Measurements from ENCODE around the gene GBP2.
"Not testable (repeated sequence)": the region's sequence is repeated elsewhere in the genome, so short reads cannot be mapped to it uniquely, and the experiment has no call there.

The GBP2 gene

GRCh38 chr1:89151047-89151446 is 25.1 kb upstream of the GBP2 start:
- H3K9me3 ChIP-seq (ENCODE audit: control insufficient read depth, low read length): no peaks in the 10 kb centered on the region
- H3K27ac ChIP-seq (ENCODE audit: low read depth, low read length, severe bottlenecking): no peak overlapping the region
- no peaks in the 10 kb centered on the region for H3K4me1 ChIP-seq (ENCODE audit: control insufficient read depth, insufficient read depth, low read length, poor library complexity, severe bottlenecking)
- whole genome bisulfite sequencing, 2 experiments (ENCODE audit: insufficient coverage in 2 of 2): no CpG with 5 or more reads among the region's 1 CpG
- no peak overlapping the region for H3K4me3 ChIP-seq (ENCODE audit: extremely low read depth, insufficient read depth, low read length, poor library complexity, severe bottlenecking)
- H3K36me3 ChIP-seq (ENCODE audit: control insufficient read depth, insufficient read depth, low read length): no peaks in the 10 kb centered on the region

DNA sequence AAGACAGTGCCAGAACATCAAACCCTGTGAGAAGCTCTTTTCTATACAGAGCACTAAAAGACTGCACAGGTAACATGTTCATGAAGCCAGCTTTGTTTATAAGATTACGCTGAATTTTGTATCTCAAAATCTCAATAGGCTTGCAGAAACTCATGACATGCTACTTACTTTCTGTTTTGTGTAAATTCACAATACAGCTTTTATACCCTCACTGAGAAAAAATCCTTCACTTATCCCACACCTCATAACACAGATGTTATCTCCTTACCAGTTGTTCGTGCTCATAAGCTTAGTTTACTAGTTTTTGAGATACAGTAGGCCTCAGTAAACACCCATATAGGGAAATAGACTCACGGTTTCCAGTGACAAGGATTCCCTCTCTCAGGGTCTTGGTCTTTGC is 24.1 kb upstream of the GBP2 start:
- Histone ChIP-seq H3K4me1 (ENCODE audit: control insufficient read depth, insufficient read depth, low read length, poor library complexity, severe bottlenecking) (no peaks in the 10 kb centered on the region), H3K36me3 (ENCODE audit: control insufficient read depth, insufficient read depth, low read length) (no peaks in the 10 kb centered on the region), H3K9me3 (ENCODE audit: control insufficient read depth, low read length) (no peaks in the 10 kb centered on the region), H3K4me3 (ENCODE audit: extremely low read depth, insufficient read depth, low read length, poor library complexity, severe bottlenecking) (no peak overlapping the region), H3K27ac (ENCODE audit: low read depth, low read length, severe bottlenecking) (no peak overlapping the region)
- WGBS, 2 experiments (ENCODE audit: insufficient coverage in 2 of 2): 80 to 100% methylated on average over 1 to 2 of the region's 3 CpGs

DNA sequence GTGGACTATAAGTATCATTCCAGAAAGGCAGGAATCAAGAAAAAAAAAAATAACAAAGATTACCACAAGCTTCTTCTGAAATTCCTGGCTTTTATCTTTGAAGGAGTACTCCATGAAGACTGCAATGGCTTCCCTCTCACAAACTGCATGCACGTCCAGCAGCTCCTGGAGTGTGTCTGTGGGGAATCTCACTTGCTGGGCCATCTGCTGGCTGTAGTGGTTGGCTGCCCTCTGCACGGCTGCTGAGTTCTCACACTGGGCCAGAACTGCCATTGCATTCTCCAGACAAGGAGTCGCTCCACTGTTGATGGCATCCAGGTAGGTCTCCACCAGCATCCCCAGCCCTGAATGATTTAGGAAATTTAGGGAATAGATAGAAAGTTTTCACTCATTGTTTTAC is 23.3 kb upstream of the GBP2 start:
- Histone ChIP-seq H3K27ac (ENCODE audit: low read depth, low read length, severe bottlenecking) (no peak overlapping the region), H3K4me3 (ENCODE audit: extremely low read depth, insufficient read depth, low read length, poor library complexity, severe bottlenecking) (no peak overlapping the region), H3K36me3 (ENCODE audit: control insufficient read depth, insufficient read depth, low read length) (no peaks in the 10 kb centered on the region), H3K4me1 (ENCODE audit: control insufficient read depth, insufficient read depth, low read length, poor library complexity, severe bottlenecking) (no peaks in the 10 kb centered on the region), H3K9me3 (ENCODE audit: control insufficient read depth, low read length) (no peaks in the 10 kb centered on the region)
- WGBS, 2 experiments (ENCODE audit: insufficient coverage in 2 of 2): 38 to 40% methylated on average over 1 of the region's 3 CpGs

- H3K27ac ChIP-seq (ENCODE audit: low read depth, low read length, severe bottlenecking): no peak overlapping the region
- no peaks in the 10 kb centered on the region for H3K36me3 ChIP-seq (ENCODE audit: control insufficient read depth, insufficient read depth, low read length)
- no peaks in the 10 kb centered on the region for H3K4me1 ChIP-seq (ENCODE audit: control insufficient read depth, insufficient read depth, low read length, poor library complexity, severe bottlenecking)
- no peak overlapping the region for H3K4me3 ChIP-seq (ENCODE audit: extremely low read depth, insufficient read depth, low read length, poor library complexity, severe bottlenecking)
- 83 to 94% methylated on average over 1 to 2 of the region's 3 CpGs for WGBS, 2 experiments (ENCODE audit: insufficient coverage in 2 of 2)
- no peaks in the 10 kb centered on the region for H3K9me3 ChIP-seq (ENCODE audit: control insufficient read depth, low read length)
Observed at GRCh38 chr1:89147678-89148658, 22.1 kb upstream of the GBP2 start.

GRCh38 chr1:89146721-89147120 is 20.8 kb upstream of the GBP2 start:
- Histone ChIP-seq H3K4me1 (ENCODE audit: control insufficient read depth, insufficient read depth, low read length, poor library complexity, severe bottlenecking) (no peaks in the 10 kb centered on the region), H3K27ac (ENCODE audit: low read depth, low read length, severe bottlenecking) (no peak overlapping the region), H3K4me3 (ENCODE audit: extremely low read depth, insufficient read depth, low read length, poor library complexity, severe bottlenecking) (no peak overlapping the region), H3K36me3 (ENCODE audit: control insufficient read depth, insufficient read depth, low read length) (no peaks in the 10 kb centered on the region), H3K9me3 (ENCODE audit: control insufficient read depth, low read length) (no peaks in the 10 kb centered on the region)
- WGBS, 2 experiments (ENCODE audit: insufficient coverage in 2 of 2): no CpG with 5 or more reads among the region's 3 CpGs

GRCh38 chr1:89143484-89143883 is 17.6 kb upstream of the GBP2 start:
- Histone ChIP-seq H3K4me3 (ENCODE audit: extremely low read depth, insufficient read depth, low read length, poor library complexity, severe bottlenecking) (no peak overlapping the region), H3K9me3 (ENCODE audit: control insufficient read depth, low read length) (no peaks in the 10 kb centered on the region), H3K4me1 (ENCODE audit: control insufficient read depth, insufficient read depth, low read length, poor library complexity, severe bottlenecking) (no peaks in the 10 kb centered on the region), H3K36me3 (ENCODE audit: control insufficient read depth, insufficient read depth, low read length) (no peaks in the 10 kb centered on the region), H3K27ac (ENCODE audit: low read depth, low read length, severe bottlenecking) (no peak overlapping the region)
- WGBS, 2 experiments (ENCODE audit: insufficient coverage in 2 of 2): no CpG with 5 or more reads among the region's 2 CpGs

DNA sequence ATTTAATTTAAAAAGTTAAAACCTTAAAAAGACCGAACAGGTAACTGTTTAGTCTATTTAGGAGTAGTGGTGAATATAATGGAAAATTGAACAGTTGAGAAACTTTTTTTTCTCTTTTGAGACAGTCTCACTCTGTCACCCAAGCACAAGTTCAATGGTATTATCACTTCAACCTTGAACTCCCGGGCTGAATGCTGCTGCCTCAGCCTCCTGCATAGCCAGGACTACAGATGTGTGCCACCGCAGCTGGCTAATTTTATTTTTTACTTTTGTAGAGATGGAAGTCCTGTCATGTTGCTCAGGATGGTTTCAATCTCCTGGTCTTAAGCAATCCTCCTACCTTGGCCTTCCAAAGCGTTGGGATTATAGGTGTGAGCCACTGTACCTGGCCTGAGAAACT is 16.2 kb upstream of the GBP2 start:
- no peak overlapping the region for H3K4me3 ChIP-seq (ENCODE audit: extremely low read depth, insufficient read depth, low read length, poor library complexity, severe bottlenecking)
- H3K36me3 ChIP-seq (ENCODE audit: control insufficient read depth, insufficient read depth, low read length): no peaks in the 10 kb centered on the region
- no peaks in the 10 kb centered on the region for H3K4me1 ChIP-seq (ENCODE audit: control insufficient read depth, insufficient read depth, low read length, poor library complexity, severe bottlenecking)
- WGBS, 2 experiments (ENCODE audit: insufficient coverage in 2 of 2): 89% methylated on average over 2 of the region's 4 CpGs; no CpG with 5 or more reads in 1 of the 2 experiments
- H3K27ac ChIP-seq (ENCODE audit: low read depth, low read length, severe bottlenecking): no peak overlapping the region
- H3K9me3 ChIP-seq (ENCODE audit: control insufficient read depth, low read length): no peaks in the 10 kb centered on the region

- Histone ChIP-seq H3K36me3 (ENCODE audit: control insufficient read depth, insufficient read depth, low read length) (no peaks in the 10 kb centered on the region), H3K9me3 (ENCODE audit: control insufficient read depth, low read length) (no peaks in the 10 kb centered on the region), H3K4me3 (ENCODE audit: extremely low read depth, insufficient read depth, low read length, poor library complexity, severe bottlenecking) (no peak overlapping the region), H3K27ac (ENCODE audit: low read depth, low read length, severe bottlenecking) (no peak overlapping the region), H3K4me1 (ENCODE audit: control insufficient read depth, insufficient read depth, low read length, poor library complexity, severe bottlenecking) (no peaks in the 10 kb centered on the region)
- 100% methylated on average over 1 of the region's 1 CpG for WGBS, 2 experiments (ENCODE audit: insufficient coverage in 2 of 2)
Observed at GRCh38 chr1:89133747-89134146, 7.8 kb upstream of the GBP2 start.

DNA sequence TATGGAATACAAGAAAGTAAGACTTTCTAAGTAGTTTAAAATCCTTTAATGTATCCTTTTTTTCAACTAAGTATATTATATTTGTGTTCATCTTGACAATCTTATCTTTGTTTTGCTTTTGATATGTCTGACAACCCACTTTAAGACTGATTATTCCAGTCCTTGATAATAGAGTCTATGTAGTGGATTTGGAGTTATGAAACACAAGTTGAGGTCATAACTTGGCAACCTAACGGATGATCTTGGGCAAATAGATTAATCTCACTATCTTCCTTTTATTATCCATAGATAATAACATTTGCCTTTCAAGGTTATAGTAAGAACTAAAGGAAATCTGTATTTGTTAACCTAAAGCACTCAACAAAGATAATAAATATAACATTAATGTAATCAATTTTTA is 4.8 kb upstream of the GBP2 start:
- no peaks in the 10 kb centered on the region for H3K9me3 ChIP-seq (ENCODE audit: control insufficient read depth, low read length)
- no peaks in the 10 kb centered on the region for H3K36me3 ChIP-seq (ENCODE audit: control insufficient read depth, insufficient read depth, low read length)
- peaks cover 6% of the 10 kb centered on the region for H3K4me1 ChIP-seq (ENCODE audit: control insufficient read depth, insufficient read depth, low read length, poor library complexity, severe bottlenecking)
- H3K27ac ChIP-seq (ENCODE audit: low read depth, low read length, severe bottlenecking): no peak overlapping the region
- WGBS, 2 experiments (ENCODE audit: insufficient coverage in 2 of 2): no CpG with 5 or more reads among the region's 1 CpG
- H3K4me3 ChIP-seq (ENCODE audit: extremely low read depth, insufficient read depth, low read length, poor library complexity, severe bottlenecking): no peak overlapping the region

- Histone ChIP-seq H3K36me3 (ENCODE audit: control insufficient read depth, insufficient read depth, low read length) (no peaks in the 10 kb centered on the region), H3K4me3 (ENCODE audit: extremely low read depth, insufficient read depth, low read length, poor library complexity, severe bottlenecking) (no peak overlapping the region), H3K9me3 (ENCODE audit: control insufficient read depth, low read length) (no peaks in the 10 kb centered on the region), H3K4me1 (ENCODE audit: control insufficient read depth, insufficient read depth, low read length, poor library complexity, severe bottlenecking) (peaks cover 14% of the 10 kb centered on the region), H3K27ac (ENCODE audit: low read depth, low read length, severe bottlenecking) (no peak overlapping the region)
- 65 to 100% methylated on average over 1 to 2 of the region's 4 CpGs for WGBS, 2 experiments (ENCODE audit: insufficient coverage in 2 of 2)
Observed at GRCh38 chr1:89129911-89130310, 4.0 kb upstream of the GBP2 start.

DNA sequence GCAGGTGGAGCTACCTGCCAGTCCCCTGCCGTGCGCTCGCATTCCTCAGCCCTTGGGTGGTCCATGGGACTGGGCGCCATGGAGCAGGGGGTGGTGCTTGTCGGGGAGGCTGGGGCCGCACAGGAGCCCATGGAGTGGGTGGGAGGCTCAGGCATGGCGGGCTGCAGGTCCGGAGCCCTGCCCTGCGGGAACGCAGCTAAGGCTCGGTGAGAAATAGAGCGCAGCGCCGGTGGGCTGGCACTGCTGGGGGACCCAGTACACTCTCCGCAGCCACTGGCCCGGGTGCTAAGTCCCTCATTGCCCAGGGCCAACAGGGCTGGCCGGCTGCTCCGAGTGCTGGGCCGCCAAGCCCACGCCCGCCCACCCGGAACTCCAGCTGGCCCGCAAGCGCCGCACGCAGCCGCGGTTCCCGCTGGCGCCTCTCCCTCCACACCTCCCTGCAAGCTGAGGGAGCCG is 2.1 kb upstream of the GBP2 start:
- H3K27ac ChIP-seq (ENCODE audit: low read depth, low read length, severe bottlenecking); H3K9me3 ChIP-seq (ENCODE audit: control insufficient read depth, low read length); H3K36me3 ChIP-seq (ENCODE audit: control insufficient read depth, insufficient read depth, low read length); H3K4me3 ChIP-seq (ENCODE audit: extremely low read depth, insufficient read depth, low read length, poor library complexity, severe bottlenecking): not testable (repeated sequence)
- WGBS, 2 experiments (ENCODE audit: insufficient coverage in 2 of 2): 93 to 97% methylated on average over 11 to 18 of the region's 31 CpGs
- H3K4me1 ChIP-seq (ENCODE audit: control insufficient read depth, insufficient read depth, low read length, poor library complexity, severe bottlenecking): peaks cover 14% of the 10 kb centered on the region
